AG09309 (cell line): Measurements from ENCODE around the gene LDB2.
"Not testable (repeated sequence)": the region's sequence is repeated elsewhere in the genome, so short reads cannot be mapped to it uniquely, and the experiment has no call there.

Experiments
- DNase-seq: peaks from one replicate; pipeline ENCODE4 v3.0.0-alpha.2; 2010; ENCODE audit warnings: low read depth
- H3K4me3 ChIP-seq: 2 replicates; pipeline ENCODE4 v1.5.1; 2011; ENCODE audit warnings: mild to moderate bottlenecking, low read depth, low read length, moderate library complexity; ENCODE audit not compliant: control insufficient read depth
- CTCF ChIP-seq: IDR thresholded peaks from 2 replicates; pipeline ENCODE4 v1.5.1; 2011; ENCODE audit warnings: mild to moderate bottlenecking, low read depth, low read length, inconsistent platforms; ENCODE audit not compliant: insufficient read depth, control insufficient read depth; ENCODE audit errors: missing control alignments

The LDB2 gene

GRCh38 chr4:16569790-16570189 is 328.7 kb downstream of the LDB2 start:
- no peak for TF ChIP-seq CTCF
- no peak overlapping the region for H3K4me3 ChIP-seq
- no peak for DNase-seq

GRCh38 chr4:16557316-16557715 is 341.1 kb downstream of the LDB2 start:
- H3K4me3 ChIP-seq, DNase-seq: not testable (repeated sequence)

GRCh38 chr4:16555156-16555555 is 343.3 kb downstream of the LDB2 start:
- DNase-seq: no peak
- TF ChIP-seq CTCF: no peak
- H3K4me3 ChIP-seq: no peak overlapping the region

GRCh38 chr4:16550531-16550930 is 347.9 kb downstream of the LDB2 start:
- H3K4me3 ChIP-seq: no peak overlapping the region
- no peak for DNase-seq
- no peak for TF ChIP-seq CTCF

- no peak for DNase-seq
- H3K4me3 ChIP-seq: no peak overlapping the region
- no peak for TF ChIP-seq CTCF
Measured at GRCh38 chr4:16545656-16546055, 352.8 kb downstream of the LDB2 start.

DNA sequence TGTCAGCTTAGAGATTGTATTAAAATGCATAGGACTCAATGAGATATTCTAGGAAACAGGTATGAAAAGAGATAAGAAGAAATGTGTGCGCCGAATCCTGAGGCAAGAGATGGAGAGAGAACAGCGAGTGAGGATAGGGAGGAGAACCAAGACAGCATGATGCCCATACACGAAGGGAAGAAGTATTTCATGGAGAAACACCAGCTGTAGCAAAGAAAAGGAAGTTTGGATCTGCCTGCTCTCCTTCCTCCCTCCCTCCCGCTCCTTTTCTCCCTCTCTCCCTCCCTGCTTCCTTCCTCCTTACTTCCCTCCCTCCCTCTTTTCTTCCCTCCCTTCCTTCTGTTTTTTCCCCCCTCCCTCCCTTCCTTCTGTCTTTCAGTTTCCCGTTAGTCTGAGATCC is 353.6 kb downstream of the LDB2 start:
- no peak for DNase-seq
- TF ChIP-seq CTCF: no peak
- no peak overlapping the region for H3K4me3 ChIP-seq

DNA sequence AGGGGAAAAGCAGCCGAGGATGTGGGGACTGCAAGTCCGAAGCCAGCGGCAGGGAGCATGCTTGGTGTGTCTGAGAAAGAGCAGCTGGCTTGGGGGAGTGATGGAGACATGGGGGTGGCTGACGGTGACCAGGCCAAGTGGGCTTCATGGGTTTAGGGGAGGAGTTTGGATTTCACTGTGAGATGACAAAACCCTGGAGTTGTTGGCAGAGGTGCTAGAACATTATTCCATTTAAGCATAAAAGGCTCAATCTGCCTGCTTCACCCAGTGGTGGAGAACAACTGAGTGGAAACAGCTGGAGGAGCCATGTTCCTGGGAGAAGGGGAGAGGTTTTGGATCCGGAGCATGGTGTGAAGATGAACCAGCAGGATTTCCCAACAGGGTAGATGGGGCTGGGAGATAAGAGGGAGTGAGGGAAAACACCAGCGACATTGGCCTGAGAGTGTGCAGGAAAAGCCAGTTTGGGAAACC is 354.2 kb downstream of the LDB2 start:
- H3K4me3 ChIP-seq: no peak overlapping the region
- no peak for TF ChIP-seq CTCF
- no peak for DNase-seq
